22Rv1 (cell line): ENCODE data around the gene CISD1.
"Not testable (repeated sequence)": the region's sequence is repeated elsewhere in the genome, so short reads cannot be mapped to it uniquely, and the experiment has no call there.

Experiments
- CTCF ChIP-seq: fragments of 450-650 bp; IDR thresholded peaks from 2 replicates; pipeline ENCODE4 v1.5.1; 2017; ENCODE audit warnings: mild to moderate bottlenecking
- ZFX ChIP-seq: fragments of 450-650 bp; IDR thresholded peaks from 2 replicates; pipeline ENCODE4 v1.6.1; 2017; ENCODE audit warnings: antibody characterized with exemption, borderline replicate concordance

- not testable (repeated sequence) for TF ChIP-seq CTCF, ZFX
Observed at GRCh38 chr10:58243801-58244200, 25.2 kb upstream of the CISD1 start.
